Measurements from ENCODE around the gene EEF2.
"Not testable (repeated sequence)": the region's sequence is repeated elsewhere in the genome, so short reads cannot be mapped to it uniquely, and the experiment has no call there.

The EEF2 gene

GRCh38 chr19:3944018-3944721 lies 41.1 kb downstream of the EEF2 start:
- no peak for DNase-seq (ENCODE audit: low read depth in 2 of 2)

- DNase-seq (ENCODE audit: low read depth in 2 of 2): no peak
Measured at GRCh38 chr19:3942790-3943409, 42.4 kb downstream of the EEF2 start.

DNA sequence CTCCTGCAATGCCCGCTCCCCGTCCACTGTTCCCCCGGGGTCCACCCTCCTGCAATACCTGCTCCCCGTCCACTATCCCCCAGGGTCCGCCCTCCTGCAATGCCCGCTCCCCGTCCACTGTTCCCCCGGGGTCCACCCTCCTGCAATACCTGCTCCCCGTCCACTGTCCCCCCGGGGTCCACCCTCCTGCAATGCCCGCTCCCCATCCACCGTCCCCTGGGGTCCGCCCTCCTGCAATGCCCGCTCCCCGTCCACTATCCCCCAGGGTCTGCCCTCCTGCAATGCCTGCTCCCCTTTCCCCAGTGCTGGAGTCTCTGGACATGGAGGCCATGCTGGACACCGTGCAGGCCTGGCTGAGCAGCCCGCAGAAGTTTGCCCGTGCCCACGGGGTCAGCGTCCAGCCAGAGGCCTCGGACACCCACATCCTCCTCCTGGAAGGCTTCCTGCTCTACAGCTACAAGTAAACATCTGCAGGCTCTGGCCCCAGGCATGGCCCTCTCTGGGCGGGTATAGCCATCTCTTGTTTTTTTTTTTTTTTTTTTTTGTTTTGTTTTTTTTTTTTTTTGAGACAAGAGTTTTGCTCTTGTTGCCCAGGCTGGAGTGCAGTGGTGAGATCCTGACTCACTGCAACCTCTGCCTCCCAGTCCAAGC lies 46.8 kb downstream of the EEF2 start:
- DNase-seq (ENCODE audit: low read depth in 2 of 2): not testable (repeated sequence)

DNA sequence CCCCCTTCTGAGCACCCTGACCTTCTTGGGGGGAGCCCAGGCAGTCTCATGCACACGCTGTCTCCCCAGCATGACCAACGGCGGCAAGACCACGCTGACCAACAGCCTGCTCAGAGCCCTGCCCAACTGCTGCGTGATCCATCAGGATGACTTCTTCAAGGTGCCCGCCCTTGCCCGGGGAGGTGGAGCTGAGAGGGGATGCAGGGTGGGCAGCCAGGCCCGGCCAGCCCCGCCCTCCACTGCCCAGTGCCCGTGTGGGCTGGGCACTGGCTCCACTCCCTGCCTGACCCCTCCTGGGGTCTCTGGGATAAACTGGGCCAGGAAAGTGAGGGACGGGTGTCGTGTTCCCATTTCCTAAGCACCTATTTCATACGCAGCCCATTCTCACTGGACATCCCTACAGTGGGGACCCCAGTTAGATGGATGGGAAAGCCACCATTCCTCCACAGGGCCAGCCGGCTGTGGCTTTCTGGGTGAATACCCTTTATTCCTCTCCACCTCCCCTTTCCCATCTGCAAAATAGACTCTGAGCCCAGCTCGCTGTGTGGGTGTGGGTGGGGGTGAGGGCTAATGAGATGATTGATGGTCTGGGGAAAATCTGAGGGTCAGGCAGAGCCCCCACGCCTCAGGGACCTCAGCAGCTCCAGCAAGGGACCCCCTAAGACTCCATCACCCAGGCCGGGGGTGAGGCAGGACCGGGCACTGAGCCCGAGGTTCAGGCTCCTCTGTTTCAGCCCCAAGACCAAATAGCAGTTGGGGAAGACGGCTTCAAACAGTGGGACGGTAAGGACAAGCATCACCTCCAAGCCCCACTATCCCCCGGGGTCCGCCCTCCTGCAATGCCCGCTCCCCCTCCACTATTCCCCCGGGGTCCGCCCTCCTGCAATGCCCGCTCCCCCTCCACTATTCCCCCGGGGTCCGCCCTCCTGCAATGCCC lies 48.5 kb downstream of the EEF2 start:
- DNase-seq (ENCODE audit: low read depth in 2 of 2): no peak

DNA sequence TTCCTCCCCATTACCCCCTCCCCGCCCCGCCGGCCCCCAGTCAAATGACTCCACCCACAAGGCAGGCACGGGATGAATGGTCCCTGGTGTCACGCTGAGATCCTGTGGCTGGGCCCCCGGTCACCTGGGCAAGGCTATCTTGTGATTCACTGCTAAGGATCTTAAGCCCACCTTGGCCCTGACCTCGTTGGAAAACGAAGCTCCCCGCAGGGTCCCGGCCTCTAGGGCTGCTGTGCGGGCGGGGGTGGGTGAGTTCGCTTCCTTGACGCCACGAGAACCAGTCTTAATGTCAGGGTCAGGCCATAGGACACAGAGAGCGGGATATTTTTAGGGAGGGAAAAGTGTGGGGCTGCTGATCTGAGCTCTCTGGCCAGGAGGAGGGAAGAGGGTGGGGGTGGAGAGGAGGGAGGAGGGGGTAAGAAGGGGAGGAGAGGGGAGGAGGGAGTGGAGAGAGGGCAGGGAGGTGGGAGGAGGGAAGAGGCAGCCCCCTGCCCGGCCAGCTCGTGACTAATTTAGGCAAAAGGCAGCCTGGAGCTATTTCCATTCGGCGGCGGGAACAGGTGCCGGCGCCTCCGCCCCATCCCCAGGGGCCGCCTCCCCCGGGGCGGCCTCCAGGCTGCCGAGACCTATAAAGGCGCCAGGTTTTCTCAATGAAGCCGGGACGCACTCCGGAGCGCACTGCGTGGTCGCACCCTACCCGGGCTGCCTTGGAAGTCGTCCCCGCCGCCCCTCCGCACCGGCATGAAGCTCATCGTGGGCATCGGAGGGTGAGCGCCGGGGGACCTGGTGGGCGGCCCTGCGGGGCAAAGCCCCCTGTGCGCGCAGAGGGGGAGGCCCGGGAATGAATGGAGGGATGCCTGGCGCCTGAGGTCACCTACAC lies 52.1 kb downstream of the EEF2 start, which contains the start of gene NMRK2:
NMRK2 (plus strand) TSS at position 139 of the 880 bp plus-strand sequence; CDS start at position 742, 603 bp downstream.
- DNase-seq (ENCODE audit: low read depth in 2 of 2): no peak

GRCh38 chr19:3931041-3931440 lies 54.2 kb downstream of the EEF2 start:
- no peak for DNase-seq (ENCODE audit: low read depth in 2 of 2)

All from stimulated activated CD8-positive, alpha-beta memory T cell treated with anti-CD3 and anti-CD28 coated beads, Interleukin-7, amount 100 ng/mL, for 1 hour (primary cell).